DOHH2 (cell line): Measurements from ENCODE around the gene KIAA1549.

Source experiments
- EZH2phosphoT487 ChIP-seq: fragments of 200-600 bp; sonication (generic); IDR thresholded peaks from 2 replicates; pipeline ENCODE4 v1.6.1; 2017; ENCODE audit warnings: borderline replicate concordance, mild to moderate bottlenecking, antibody characterized with exemption, low read length, moderate library complexity, mixed read lengths
- TF ChIP-seq, protein P1 (sequence below): fragments of 200-600 bp; sonication (generic); IDR thresholded peaks from one replicate; pipeline ENCODE4 v1.5.1; 2014; ENCODE audit warnings: antibody characterized with exemption, mild to moderate bottlenecking, low read depth, low read length; ENCODE audit not compliant: poor library complexity, severe bottlenecking

- TF ChIP-seq, protein P1, sequence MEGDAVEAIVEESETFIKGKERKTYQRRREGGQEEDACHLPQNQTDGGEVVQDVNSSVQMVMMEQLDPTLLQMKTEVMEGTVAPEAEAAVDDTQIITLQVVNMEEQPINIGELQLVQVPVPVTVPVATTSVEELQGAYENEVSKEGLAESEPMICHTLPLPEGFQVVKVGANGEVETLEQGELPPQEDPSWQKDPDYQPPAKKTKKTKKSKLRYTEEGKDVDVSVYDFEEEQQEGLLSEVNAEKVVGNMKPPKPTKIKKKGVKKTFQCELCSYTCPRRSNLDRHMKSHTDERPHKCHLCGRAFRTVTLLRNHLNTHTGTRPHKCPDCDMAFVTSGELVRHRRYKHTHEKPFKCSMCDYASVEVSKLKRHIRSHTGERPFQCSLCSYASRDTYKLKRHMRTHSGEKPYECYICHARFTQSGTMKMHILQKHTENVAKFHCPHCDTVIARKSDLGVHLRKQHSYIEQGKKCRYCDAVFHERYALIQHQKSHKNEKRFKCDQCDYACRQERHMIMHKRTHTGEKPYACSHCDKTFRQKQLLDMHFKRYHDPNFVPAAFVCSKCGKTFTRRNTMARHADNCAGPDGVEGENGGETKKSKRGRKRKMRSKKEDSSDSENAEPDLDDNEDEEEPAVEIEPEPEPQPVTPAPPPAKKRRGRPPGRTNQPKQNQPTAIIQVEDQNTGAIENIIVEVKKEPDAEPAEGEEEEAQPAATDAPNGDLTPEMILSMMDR: no peak
- TF ChIP-seq EZH2phosphoT487: no peak
These were observed 90.4 kb downstream of the KIAA1549 start for GRCh38 chr7:138890499-138891445.
